ENCODE results near the gene IDE.

- TF ChIP-seq, protein P1, sequence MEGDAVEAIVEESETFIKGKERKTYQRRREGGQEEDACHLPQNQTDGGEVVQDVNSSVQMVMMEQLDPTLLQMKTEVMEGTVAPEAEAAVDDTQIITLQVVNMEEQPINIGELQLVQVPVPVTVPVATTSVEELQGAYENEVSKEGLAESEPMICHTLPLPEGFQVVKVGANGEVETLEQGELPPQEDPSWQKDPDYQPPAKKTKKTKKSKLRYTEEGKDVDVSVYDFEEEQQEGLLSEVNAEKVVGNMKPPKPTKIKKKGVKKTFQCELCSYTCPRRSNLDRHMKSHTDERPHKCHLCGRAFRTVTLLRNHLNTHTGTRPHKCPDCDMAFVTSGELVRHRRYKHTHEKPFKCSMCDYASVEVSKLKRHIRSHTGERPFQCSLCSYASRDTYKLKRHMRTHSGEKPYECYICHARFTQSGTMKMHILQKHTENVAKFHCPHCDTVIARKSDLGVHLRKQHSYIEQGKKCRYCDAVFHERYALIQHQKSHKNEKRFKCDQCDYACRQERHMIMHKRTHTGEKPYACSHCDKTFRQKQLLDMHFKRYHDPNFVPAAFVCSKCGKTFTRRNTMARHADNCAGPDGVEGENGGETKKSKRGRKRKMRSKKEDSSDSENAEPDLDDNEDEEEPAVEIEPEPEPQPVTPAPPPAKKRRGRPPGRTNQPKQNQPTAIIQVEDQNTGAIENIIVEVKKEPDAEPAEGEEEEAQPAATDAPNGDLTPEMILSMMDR (IDR thresholded peaks at IDR 0.05) = no peak
- TF ChIP-seq POLR2A (IDR thresholded peaks at IDR 0.05) = no peak
These were observed 19.9 kb downstream of the IDE start for GRCh38 chr10:92553959-92554358.
